Gastroesophageal sphincter (tissue), 3 donors: Measurements from ENCODE around the gene GH2.

ENCODE experiments used
- CTCF ChIP-seq, 4 experiments: fragments of 200-600 bp in 2 of 4; fragments of 450-650 bp in 2 of 4; sonication (generic) in 1 of 4; IDR thresholded peaks; one replicate each; pipeline ENCODE4 v1.5.1; 2017 to 2019; ENCODE audit warnings: antibody characterized with exemption in 4 of 4, mild to moderate bottlenecking in 2 of 4, moderate library complexity in 2 of 4
- POLR2A ChIP-seq, 2 donors: fragments of 450-650 bp; IDR thresholded peaks; one replicate each; pipeline ENCODE4 v1.6.1; 2017; ENCODE audit warnings: antibody characterized with exemption in 2 of 2, mild to moderate bottlenecking in 2 of 2, moderate library complexity in 1 of 2

DNA sequence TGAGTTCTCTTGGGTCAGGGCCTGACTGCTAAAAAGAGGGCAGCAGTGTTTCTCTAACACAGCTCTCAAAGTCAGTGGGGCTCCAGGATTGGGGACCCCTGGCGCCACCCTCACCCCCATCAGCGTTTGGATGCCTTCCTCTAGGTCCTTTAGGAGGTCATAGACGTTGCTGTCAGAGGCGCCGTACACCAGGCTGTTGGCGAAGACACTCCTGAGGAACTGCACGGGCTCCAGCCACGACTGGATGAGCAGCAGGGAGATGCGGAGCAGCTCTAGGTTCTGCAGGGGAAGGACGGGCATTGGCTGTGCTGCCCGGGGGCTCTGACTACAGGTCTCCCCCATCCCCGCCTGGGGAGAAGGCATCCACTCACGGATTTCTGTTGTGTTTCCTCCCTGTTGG, 35.9 kb upstream of the GH2 start:
- no peak for TF ChIP-seq POLR2A (IDR thresholded peaks at IDR 0.05)
- TF ChIP-seq CTCF (IDR thresholded peaks at IDR 0.05), result no peak
